Esophagus (tissue), 2 donors: ENCODE data around the gene ARHGEF40. TPM values are rescaled to one million over a fixed set of nuclear protein-coding genes. Genes with fewer than 3 reads are reported as not detected.

ENCODE experiments used
- H3K27ac ChIP-seq, 2 donors: one replicate each; pipeline ENCODE4 v1.5.1; 2013; ENCODE audit warnings: low read depth in 2 of 2, mild to moderate bottlenecking in 2 of 2, inconsistent platforms in 1 of 2, low read length in 1 of 2, moderate library complexity in 1 of 2
- H3K27me3 ChIP-seq, 2 donors: one replicate each; pipeline ENCODE4 v1.6.1; 2013; ENCODE audit warnings: low read length in 2 of 2, control low read depth in 1 of 2, mild to moderate bottlenecking in 1 of 2; ENCODE audit not compliant: insufficient read depth in 2 of 2, control insufficient read depth in 1 of 2
- H3K36me3 ChIP-seq, 2 donors: one replicate each; pipeline ENCODE4 v1.6.1; 2013; ENCODE audit warnings: low read length in 1 of 2; ENCODE audit not compliant: control insufficient read depth in 2 of 2, insufficient read depth in 2 of 2
- H3K4me1 ChIP-seq, 2 donors: one replicate each; pipeline ENCODE4 v1.6.1; 2013; ENCODE audit warnings: low read length in 1 of 2; ENCODE audit not compliant: control insufficient read depth in 2 of 2, insufficient read depth in 2 of 2
- H3K4me3 ChIP-seq, 2 donors: one replicate each; pipeline ENCODE4 v1.5.1; 2013; ENCODE audit warnings: low read length in 2 of 2, mild to moderate bottlenecking in 2 of 2, low read depth in 1 of 2, moderate library complexity in 1 of 2
- H3K9me3 ChIP-seq, 2 donors: one replicate each; pipeline ENCODE4 v1.6.1; 2013; ENCODE audit warnings: mild to moderate bottlenecking in 2 of 2, low read depth in 1 of 2, low read length in 1 of 2, moderate library complexity in 1 of 2; ENCODE audit not compliant: control insufficient read depth in 2 of 2, insufficient read depth in 1 of 2
- WGBS, 2 donors: extraction: QIAGEN DNeasy Blood & Tissue Kit; methylation state at CpG; one replicate each; pipeline ENCODE4 v1.1.7; 2013; 5-methylcytosine and 5-hydroxymethylcytosine counted together
- polyA plus RNA-seq, 2 donors: library from polyadenylated mRNA; stranded (reverse); fragments of 200-250 nt; gene quantifications; one replicate each; pipeline ENCODE4 v1.2.3, GENCODE V29; 2013
- donor health status: healthy with polysubstance abuse.
- donor health status: Bipolar disorder and iron deficiency.

ARHGEF40 gene
- polyA plus RNA-seq, 2 donors = 1.8 to 3.0 TPM

GRCh38 chr14:21078287-21078686 lies 8.2 kb downstream of the ARHGEF40 start:
- WGBS, 2 donors = 87 to 88% methylated on average over 5 of the region's 5 CpGs
- Histone ChIP-seq H3K36me3 (peaks cover 0 to 7% of the 10 kb centered on the region in 2 donors), H3K4me1 (no peaks in the 10 kb centered on the region), H3K27me3 (no peaks in the 10 kb centered on the region), H3K9me3 (no peaks in the 10 kb centered on the region), H3K4me3 (no peak overlapping the region), H3K27ac (no peak overlapping the region)

GRCh38 chr14:21078726-21079125 lies 8.6 kb downstream of the ARHGEF40 start:
- WGBS, 2 donors = 79 to 82% methylated on average over 10 of the region's 10 CpGs
- Histone ChIP-seq H3K36me3 (peaks cover 0 to 7% of the 10 kb centered on the region in 2 donors), H3K27ac (no peak overlapping the region)

GRCh38 chr14:21081521-21082142 lies 11.5 kb downstream of the ARHGEF40 start:
- Histone ChIP-seq H3K27ac (no peak overlapping the region), H3K4me3 (no peak overlapping the region), H3K36me3 (peaks cover 0 to 10% of the 10 kb centered on the region in 2 donors), H3K4me1 (no peaks in the 10 kb centered on the region), H3K9me3 (no peaks in the 10 kb centered on the region), H3K27me3 (no peaks in the 10 kb centered on the region)
- WGBS, 2 donors = 86 to 93% methylated on average over 28 to 30 of the region's 30 CpGs

More at GRCh38 chr14:21078726-21079125, 8.6 kb downstream of the ARHGEF40 start:
- Histone ChIP-seq H3K4me3 (no peak overlapping the region), H3K9me3 (no peaks in the 10 kb centered on the region), H3K4me1 (no peaks in the 10 kb centered on the region), H3K27me3 (no peaks in the 10 kb centered on the region)

GRCh38 chr14:21083565-21084325 lies 13.6 kb downstream of the ARHGEF40 start:
- Histone ChIP-seq H3K4me3 (no peak overlapping the region), H3K27me3 (no peaks in the 10 kb centered on the region), H3K27ac (no peak overlapping the region), H3K4me1 (no peaks in the 10 kb centered on the region), H3K36me3 (peaks cover 0 to 10% of the 10 kb centered on the region in 2 donors), H3K9me3 (no peaks in the 10 kb centered on the region)
- 82 to 83% methylated on average over 11 of the region's 11 CpGs for WGBS, 2 donors

GRCh38 chr14:21084396-21084795 lies 14.3 kb downstream of the ARHGEF40 start:
- Histone ChIP-seq H3K9me3 (no peaks in the 10 kb centered on the region), H3K36me3 (peaks cover 3 to 10% of the 10 kb centered on the region in 2 donors), H3K27me3 (no peaks in the 10 kb centered on the region), H3K4me3 (no peak overlapping the region), H3K4me1 (no peaks in the 10 kb centered on the region), H3K27ac (no peak overlapping the region)
- WGBS, 2 donors = 84 to 96% methylated on average over 2 of the region's 2 CpGs

GRCh38 chr14:21084998-21085853 lies 15.1 kb downstream of the ARHGEF40 start:
- H3K4me3 ChIP-seq = no peak overlapping the region
- no peaks in the 10 kb centered on the region for H3K27me3 ChIP-seq
- H3K36me3 ChIP-seq = peaks cover 3 to 14% of the 10 kb centered on the region in 2 donors
- no peaks in the 10 kb centered on the region for H3K4me1 ChIP-seq
- no peak overlapping the region for H3K27ac ChIP-seq
- no peaks in the 10 kb centered on the region for H3K9me3 ChIP-seq
- WGBS, 2 donors = 63 to 69% methylated on average over 17 of the region's 17 CpGs

GRCh38 chr14:21086908-21087293 lies 16.8 kb downstream of the ARHGEF40 start:
- Histone ChIP-seq H3K36me3 (peaks cover 3 to 25% of the 10 kb centered on the region in 2 donors), H3K27me3 (no peaks in the 10 kb centered on the region), H3K4me1 (no peaks in the 10 kb centered on the region), H3K4me3 (no peak overlapping the region), H3K9me3 (no peaks in the 10 kb centered on the region), H3K27ac (no peak overlapping the region)
- WGBS, 2 donors = 90% methylated on average over 4 of the region's 4 CpGs

GRCh38 chr14:21087294-21088091 lies 17.4 kb downstream of the ARHGEF40 start:
- Histone ChIP-seq H3K27ac (no peak overlapping the region), H3K9me3 (no peaks in the 10 kb centered on the region), H3K27me3 (no peaks in the 10 kb centered on the region), H3K36me3 (peaks cover 3 to 25% of the 10 kb centered on the region in 2 donors), H3K4me3 (no peak overlapping the region), H3K4me1 (no peaks in the 10 kb centered on the region)
- WGBS, 2 donors = 37 to 40% methylated on average over 19 of the region's 19 CpGs

GRCh38 chr14:21088687-21089086 lies 18.6 kb downstream of the ARHGEF40 start:
- H3K4me1 ChIP-seq = no peaks in the 10 kb centered on the region
- 73 to 80% methylated on average over 4 of the region's 4 CpGs for WGBS, 2 donors
- H3K27me3 ChIP-seq = no peaks in the 10 kb centered on the region
- peaks cover 3 to 30% of the 10 kb centered on the region in 2 donors for H3K36me3 ChIP-seq
- H3K27ac ChIP-seq = no peak overlapping the region
- H3K4me3 ChIP-seq = no peak overlapping the region
- no peaks in the 10 kb centered on the region for H3K9me3 ChIP-seq
